DOHH2 (cell line): Measurements from ENCODE around the gene H6PD.

Experiments
- H3F3A ChIP-seq: fragments of 200-600 bp; sonication (generic), shearing (Covaris generic); 2 replicates; pipeline ENCODE4 v1.6.0; 2016; ENCODE audit warnings: antibody characterized with exemption, mild to moderate bottlenecking; ENCODE audit not compliant: control insufficient read depth, insufficient read depth
- H3K27ac ChIP-seq: fragments of 200-600 bp; sonication (generic); 2 replicates; pipeline ENCODE4 v1.5.1; 2014; ENCODE audit warnings: low read depth, mild to moderate bottlenecking, low read length, moderate library complexity
- H3K27me3 ChIP-seq: fragments of 200-600 bp; sonication (generic); 2 replicates; pipeline ENCODE4 v1.6.1; 2014; ENCODE audit warnings: mild to moderate bottlenecking, low read length, mixed read lengths; ENCODE audit not compliant: control insufficient read depth
- H3K36me3 ChIP-seq: fragments of 200-600 bp; sonication (generic); 2 replicates; pipeline ENCODE4 v1.6.1; 2014; ENCODE audit warnings: mild to moderate bottlenecking, low read length, moderate library complexity, mixed read lengths; ENCODE audit not compliant: control insufficient read depth
- H3K4me1 ChIP-seq: fragments of 200-600 bp; sonication (generic); 2 replicates; pipeline ENCODE4 v1.6.1; 2014; ENCODE audit warnings: mild to moderate bottlenecking, low read length, mixed read lengths; ENCODE audit not compliant: control insufficient read depth
- H3K4me2 ChIP-seq: fragments of 200-600 bp; sonication (generic); 2 replicates; pipeline ENCODE4 v1.6.0; 2014; ENCODE audit warnings: mild to moderate bottlenecking, low read length, moderate library complexity
- H3K4me3 ChIP-seq: fragments of 200-600 bp; sonication (generic); 2 replicates; pipeline ENCODE4 v1.5.1; 2014; ENCODE audit warnings: mild to moderate bottlenecking, low read length, mixed read lengths
- H3K79me2 ChIP-seq: fragments of 200-600 bp; sonication (generic); 2 replicates; pipeline ENCODE4 v1.6.1; 2014; ENCODE audit warnings: mild to moderate bottlenecking, low read length, mixed read lengths; ENCODE audit not compliant: control insufficient read depth
- H3K9me2 ChIP-seq: fragments of 200-600 bp; sonication (generic); replicated peaks from 2 replicates; pipeline ENCODE4 v1.6.1; 2014; ENCODE audit warnings: mild to moderate bottlenecking, low read length, mixed read lengths; ENCODE audit not compliant: control insufficient read depth
- H3K9me3 ChIP-seq: fragments of 200-600 bp; sonication (generic); 2 replicates; pipeline ENCODE4 v1.6.1; 2014; ENCODE audit warnings: antibody characterized with exemption, low read length, mixed read lengths; ENCODE audit not compliant: control insufficient read depth, insufficient read depth
- H4K20me1 ChIP-seq: fragments of 200-600 bp; sonication (generic); 2 replicates; pipeline ENCODE4 v1.6.0; 2014; ENCODE audit warnings: low read depth, mild to moderate bottlenecking, antibody characterized with exemption, low read length, moderate library complexity; ENCODE audit not compliant: control insufficient read depth, insufficient read depth
- CTCF ChIP-seq: fragments of 200-600 bp; sonication (generic); IDR thresholded peaks from one replicate; pipeline ENCODE4 v1.5.1; 2014; ENCODE audit warnings: antibody characterized with exemption, mild to moderate bottlenecking, low read depth, low read length; ENCODE audit not compliant: poor library complexity, severe bottlenecking
- EZH2phosphoT487 ChIP-seq: fragments of 200-600 bp; sonication (generic); IDR thresholded peaks from 2 replicates; pipeline ENCODE4 v1.6.1; 2017; ENCODE audit warnings: borderline replicate concordance, mild to moderate bottlenecking, antibody characterized with exemption, low read length, moderate library complexity, mixed read lengths

H6PD gene

GRCh38 chr1:9233241-9233941 lies 1.2 kb upstream of the H6PD start:
- Histone ChIP-seq H4K20me1 (no peaks in the 10 kb centered on the region), H3K79me2 (peaks cover 10% of the 10 kb centered on the region), H3K4me3 (no peak overlapping the region), H3K4me1 (peaks cover 21% of the 10 kb centered on the region), H3F3A (peaks cover 6% of the 10 kb centered on the region; the same call in 1 of the 2 replicates), H3K9me2 (no peaks in the 10 kb centered on the region), H3K36me3 (0 out of 2 replicates have a peak, but pooled peaks cover 2% of the 10 kb centered on the region), H3K4me2 (no peak overlapping the region), H3K27me3 (peaks cover 9% of the 10 kb centered on the region), H3K9me3 (no peaks in the 10 kb centered on the region), H3K27ac (no peak overlapping the region)
- TF ChIP-seq CTCF (no peak), EZH2phosphoT487 (no peak)

GRCh38 chr1:9233942-9234222 lies 692 bp upstream of the H6PD start:
- Histone ChIP-seq H3K27me3 (peaks cover 9% of the 10 kb centered on the region), H3K79me2 (peaks cover 10% of the 10 kb centered on the region), H3K9me3 (no peaks in the 10 kb centered on the region), H3K27ac (no peak overlapping the region), H3K9me2 (no peaks in the 10 kb centered on the region), H4K20me1 (no peaks in the 10 kb centered on the region), H3K4me2 (peak overlapping the region; percentile 87), H3K4me1 (peaks cover 21% of the 10 kb centered on the region), H3K36me3 (0 out of 2 replicates have a peak, but pooled peaks cover 2% of the 10 kb centered on the region), H3K4me3 (peak overlapping the region; percentile 87), H3F3A (peaks cover 6% of the 10 kb centered on the region; the same call in 1 of the 2 replicates)
- TF ChIP-seq EZH2phosphoT487, result no peak
- no peak for TF ChIP-seq CTCF

- H3K27me3 ChIP-seq, result peaks cover 6% of the 10 kb centered on the region
- H3K27ac ChIP-seq, result peak overlapping the region; percentile 58
- H3K36me3 ChIP-seq, result peaks cover 2% of the 10 kb centered on the region; the same call in 1 of the 2 replicates
- H3K9me2 ChIP-seq, result no peaks in the 10 kb centered on the region
- no peaks in the 10 kb centered on the region for H4K20me1 ChIP-seq
- peaks cover 6% of the 10 kb centered on the region; the same call in 1 of the 2 replicates for H3F3A ChIP-seq
- TF ChIP-seq CTCF, result no peak
- no peak for TF ChIP-seq EZH2phosphoT487
- peak overlapping the region; percentile 79 for H3K4me3 ChIP-seq
- H3K79me2 ChIP-seq, result peaks cover 10% of the 10 kb centered on the region
- H3K4me2 ChIP-seq, result peak overlapping the region; percentile 78
- no peaks in the 10 kb centered on the region for H3K9me3 ChIP-seq
- H3K4me1 ChIP-seq, result peaks cover 32% of the 10 kb centered on the region
These were observed 504 bp downstream of the H6PD start for GRCh38 chr1:9235096-9235459.
